Activated naive CD4-positive, alpha-beta T cell treated with anti-CD3 and anti-CD28 coated beads for 36 hours (primary cell): Measurements from ENCODE around the gene ELP1. TPM values are rescaled to one million over a fixed set of nuclear protein-coding genes. Genes with fewer than 3 reads are reported as not detected.

ENCODE experiments used
- CTCF ChIA-PET: fragments of 350-600 bp; sonication (Branson Sonifier 250); formaldehyde crosslinking; loops from one replicate; lab custom pipeline; 2021; ENCODE audit warnings: antibody characterized with exemption; lab: Charles Lee
- DNase-seq: peaks from one replicate; pipeline ENCODE4 v3.0.0-alpha.2; 2020
- H3K27ac Mint-ChIP-seq: one replicate; pipeline ENCODE4 v1.8.0; 2021; ENCODE audit warnings: mild to moderate bottlenecking, mixed read lengths
- H3K27me3 Mint-ChIP-seq: one replicate; pipeline ENCODE4 v1.8.0; 2021; ENCODE audit warnings: low read depth, mixed read lengths
- H3K36me3 Mint-ChIP-seq: one replicate; pipeline ENCODE4 v1.8.0; 2021; ENCODE audit warnings: low read depth, mixed read lengths
- H3K4me1 Mint-ChIP-seq: one replicate; pipeline ENCODE4 v1.8.0; 2021; ENCODE audit warnings: low read depth, mixed read lengths
- H3K4me3 Mint-ChIP-seq: one replicate; pipeline ENCODE4 v1.8.0; 2021; ENCODE audit warnings: mild to moderate bottlenecking, moderate library complexity, mixed read lengths
- H3K9me3 Mint-ChIP-seq: one replicate; pipeline ENCODE4 v1.8.0; 2021; ENCODE audit warnings: mixed read lengths
- intact Hi-C: fragments of 100-400 bp; cut with micrococcal nuclease; formaldehyde crosslinking; loops from one replicate; pipeline ENCODE4 v1.15.1; 2023
- total RNA-seq, 2 experiments: library from RNA; stranded (reverse); gene quantifications; one replicate each; pipeline ENCODE4 v1.2.3, GENCODE V29; 2021

Gene ELP1
- total RNA-seq, 2 experiments from 2014 or later: 22.3 to 27.3 TPM

DNA sequence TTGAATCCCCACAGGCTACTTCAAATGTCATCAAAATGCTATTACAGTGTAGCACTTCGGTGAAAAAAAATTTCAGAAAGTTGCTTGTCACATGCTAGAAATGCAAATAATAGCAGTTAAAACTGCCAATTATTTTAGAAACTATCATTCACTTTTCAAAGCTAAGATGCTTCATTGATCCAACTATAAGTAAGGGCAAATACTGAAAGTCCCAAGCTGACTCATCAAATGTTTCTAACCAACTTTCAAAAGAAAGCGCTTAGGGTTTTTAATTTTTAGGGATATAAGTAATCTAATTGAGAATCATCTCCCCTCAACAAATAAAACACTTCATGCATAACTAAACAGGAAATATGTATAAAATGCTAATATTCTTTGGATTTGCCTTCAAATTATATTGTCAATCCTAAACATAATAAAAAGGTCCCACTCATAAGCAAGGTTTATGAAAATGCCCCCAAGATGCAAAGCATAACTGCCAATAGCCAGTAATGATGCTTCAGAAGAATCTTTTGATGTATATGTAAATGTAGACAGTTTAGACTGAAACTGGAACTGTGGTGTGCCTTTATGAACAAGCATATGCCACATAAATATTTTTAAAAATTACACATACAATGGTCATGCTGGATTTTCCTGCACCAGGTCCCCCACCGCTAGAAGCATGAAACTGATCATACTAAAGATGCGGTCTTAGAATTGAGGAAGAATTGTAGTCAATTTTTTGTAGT, 59.7 kb downstream of the ELP1 start:
- intact Hi-C loops: no loop called here
- peaks cover 69% of the 10 kb centered on the region for H3K36me3 Mint-ChIP-seq
- DNase-seq: no peak
- H3K27ac Mint-ChIP-seq: no peak overlapping the region
- no peak overlapping the region for H3K4me3 Mint-ChIP-seq
- H3K27me3 Mint-ChIP-seq: no peaks in the 10 kb centered on the region
- CTCF ChIA-PET: no interaction called here
- no peaks in the 10 kb centered on the region for H3K9me3 Mint-ChIP-seq
- H3K4me1 Mint-ChIP-seq: peaks cover 6% of the 10 kb centered on the region

DNA sequence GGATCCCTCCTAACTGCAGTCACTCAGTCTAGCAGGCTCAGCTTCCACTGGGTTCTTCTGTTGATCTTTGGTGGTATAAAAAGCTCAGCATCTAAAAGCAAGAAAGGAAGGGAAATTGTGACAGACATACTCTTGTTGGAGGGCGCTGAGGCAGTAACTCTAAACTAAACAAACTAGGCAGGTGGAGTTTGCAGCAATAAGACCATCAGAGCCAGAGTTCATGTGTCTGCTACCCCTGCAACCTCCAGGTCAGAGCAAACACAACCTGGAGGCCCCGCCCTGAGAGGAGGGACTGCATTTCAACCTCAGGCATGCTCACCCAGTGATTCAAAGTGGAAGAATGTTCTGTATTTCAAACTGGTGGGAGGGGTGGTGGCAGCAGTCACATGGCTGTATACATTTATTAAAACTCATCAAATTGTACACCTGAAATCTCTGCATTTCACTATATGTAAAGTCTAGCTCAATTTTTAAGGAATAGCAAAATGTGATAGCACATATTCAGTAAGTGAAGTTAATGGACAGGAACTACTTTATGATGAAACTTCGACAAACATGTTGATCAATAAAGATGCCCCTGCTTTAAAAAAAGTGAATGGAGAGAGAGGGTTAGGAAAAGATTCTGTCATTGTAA, 64.7 kb downstream of the ELP1 start:
- intact Hi-C loops: no loop called here
- Mint-ChIP-seq H3K27ac (no peak overlapping the region), H3K4me1 (peaks cover under 1% of the 10 kb centered on the region), H3K27me3 (no peaks in the 10 kb centered on the region), H3K4me3 (no peak overlapping the region), H3K9me3 (no peaks in the 10 kb centered on the region), H3K36me3 (peaks cover 54% of the 10 kb centered on the region)
- no peak for DNase-seq
- CTCF ChIA-PET: no interaction called here

DNA sequence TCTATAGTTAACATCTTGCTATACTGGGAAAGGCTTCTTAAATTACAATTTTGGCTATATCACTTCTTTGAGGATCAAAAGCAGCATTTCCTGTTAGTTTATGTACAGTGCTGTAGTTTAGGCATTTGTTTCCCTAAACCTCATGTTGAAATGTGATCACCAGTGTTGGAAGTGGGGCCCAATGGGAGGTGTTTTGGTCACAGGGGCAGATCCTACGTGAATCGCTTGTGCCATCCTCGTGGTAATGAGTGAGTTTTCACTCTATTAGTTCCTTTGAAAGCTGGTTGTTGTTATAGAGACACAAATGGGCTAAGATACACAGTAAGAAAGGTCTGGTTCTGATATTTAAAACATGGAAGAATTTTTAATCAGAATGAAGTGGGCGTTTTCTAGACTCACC, 66.1 kb downstream of the ELP1 start:
- Mint-ChIP-seq H3K4me3 (no peak overlapping the region), H3K9me3 (no peaks in the 10 kb centered on the region), H3K36me3 (peaks cover 44% of the 10 kb centered on the region), H3K27ac (no peak overlapping the region), H3K27me3 (no peaks in the 10 kb centered on the region), H3K4me1 (no peaks in the 10 kb centered on the region)
- intact Hi-C loops: no loop called here
- CTCF ChIA-PET: no interaction called here
- DNase-seq: no peak

DNA sequence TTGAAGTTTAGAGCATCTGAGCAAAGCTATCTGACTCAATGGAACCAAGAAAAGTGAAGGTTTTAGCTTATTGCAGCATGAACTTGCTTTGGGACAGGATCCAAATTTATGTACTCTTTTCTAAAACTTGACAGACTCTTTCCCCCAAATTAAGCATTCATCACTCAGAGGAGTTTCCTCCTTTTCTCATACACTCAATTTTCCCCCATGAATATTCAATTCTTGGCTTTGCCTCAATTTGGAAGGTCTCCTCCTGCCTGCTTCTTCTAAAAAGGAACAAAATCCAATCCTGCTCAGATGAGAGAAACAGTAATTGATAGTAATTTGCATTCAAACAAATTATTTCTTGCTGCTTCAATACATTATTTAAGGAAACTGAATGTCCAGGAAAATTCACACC, 66.8 kb downstream of the ELP1 start:
- CTCF ChIA-PET: no interaction called here
- Mint-ChIP-seq H3K27ac (no peak overlapping the region), H3K4me3 (no peak overlapping the region), H3K4me1 (no peaks in the 10 kb centered on the region), H3K27me3 (no peaks in the 10 kb centered on the region), H3K36me3 (peaks cover 39% of the 10 kb centered on the region), H3K9me3 (no peaks in the 10 kb centered on the region)
- intact Hi-C loops: no loop called here
- no peak for DNase-seq

DNA sequence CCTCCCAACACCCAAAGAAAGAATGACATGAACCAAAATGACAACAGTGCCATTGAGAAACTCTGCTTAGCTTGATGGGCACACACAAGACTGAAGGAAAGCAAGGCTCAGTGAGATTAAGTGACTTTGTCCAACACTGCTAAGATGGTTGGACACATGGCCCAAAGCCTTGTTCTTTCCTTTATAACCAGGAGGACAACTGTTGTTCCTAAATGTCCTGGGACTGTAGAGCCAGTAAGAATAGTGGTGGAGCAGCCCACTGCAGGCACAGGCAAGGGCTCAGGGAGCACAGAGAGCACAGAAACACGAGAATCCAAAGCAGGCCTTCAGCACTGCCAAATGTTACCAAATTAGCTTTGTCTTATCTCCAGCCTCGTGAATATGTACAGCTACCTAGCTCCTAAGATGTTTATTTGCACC, 67.9 kb downstream of the ELP1 start:
- Mint-ChIP-seq H3K9me3 (no peaks in the 10 kb centered on the region), H3K27ac (no peak overlapping the region), H3K4me1 (no peaks in the 10 kb centered on the region), H3K4me3 (no peak overlapping the region), H3K36me3 (peaks cover 30% of the 10 kb centered on the region), H3K27me3 (no peaks in the 10 kb centered on the region)
- intact Hi-C loops: no loop called here
- CTCF ChIA-PET: no interaction called here
- DNase-seq: no peak

DNA sequence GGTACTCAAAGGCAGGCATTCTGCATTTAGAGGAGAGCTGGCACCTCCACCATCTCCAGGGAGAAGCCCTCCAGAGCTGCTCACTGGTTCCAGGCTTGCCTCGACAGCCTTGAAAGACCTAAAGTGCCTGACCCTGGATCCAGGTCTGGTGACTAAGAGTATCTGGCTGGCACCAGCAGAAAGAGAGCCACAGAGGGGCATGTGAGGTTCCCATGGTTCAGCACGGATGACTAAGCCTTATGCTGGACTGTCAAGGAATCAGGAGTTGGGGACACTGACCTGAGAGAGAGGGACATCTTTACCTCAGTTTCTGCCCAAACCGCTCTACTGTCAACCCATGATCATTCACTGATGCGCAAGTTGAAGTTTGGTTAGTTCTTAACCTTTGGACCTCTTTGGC, 68.9 kb downstream of the ELP1 start:
- no peaks in the 10 kb centered on the region for H3K27me3 Mint-ChIP-seq
- no peak overlapping the region for H3K27ac Mint-ChIP-seq
- H3K9me3 Mint-ChIP-seq: no peaks in the 10 kb centered on the region
- no peak for DNase-seq
- CTCF ChIA-PET: no interaction called here
- intact Hi-C loops: no loop called here
- H3K4me3 Mint-ChIP-seq: no peak overlapping the region
- peaks cover 23% of the 10 kb centered on the region for H3K36me3 Mint-ChIP-seq
- no peaks in the 10 kb centered on the region for H3K4me1 Mint-ChIP-seq

DNA sequence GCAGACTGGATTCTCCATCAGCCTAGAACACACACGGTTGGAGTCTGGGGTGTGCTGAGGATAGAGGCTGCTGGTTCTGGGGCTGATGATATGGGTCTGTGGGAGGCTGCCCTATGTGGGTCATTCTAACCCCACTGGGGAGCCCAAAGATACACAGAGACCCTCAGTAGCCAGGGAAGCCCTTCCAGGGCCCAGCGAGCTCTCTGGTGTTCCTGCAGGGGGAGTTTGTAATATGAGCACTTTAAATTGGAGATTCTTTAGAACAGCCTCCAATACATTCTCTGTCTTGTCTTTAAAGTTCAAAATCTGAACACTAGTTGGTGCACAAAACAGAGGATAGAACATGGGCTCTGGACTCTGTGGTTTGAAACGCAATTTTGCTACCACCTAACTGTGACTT, 69.5 kb downstream of the ELP1 start:
- intact Hi-C loops: no loop called here
- H3K36me3 Mint-ChIP-seq: peaks cover 21% of the 10 kb centered on the region
- CTCF ChIA-PET: no interaction called here
- no peak overlapping the region for H3K27ac Mint-ChIP-seq
- H3K27me3 Mint-ChIP-seq: no peaks in the 10 kb centered on the region
- no peak overlapping the region for H3K4me3 Mint-ChIP-seq
- DNase-seq: no peak
- no peaks in the 10 kb centered on the region for H3K4me1 Mint-ChIP-seq
- H3K9me3 Mint-ChIP-seq: no peaks in the 10 kb centered on the region

DNA sequence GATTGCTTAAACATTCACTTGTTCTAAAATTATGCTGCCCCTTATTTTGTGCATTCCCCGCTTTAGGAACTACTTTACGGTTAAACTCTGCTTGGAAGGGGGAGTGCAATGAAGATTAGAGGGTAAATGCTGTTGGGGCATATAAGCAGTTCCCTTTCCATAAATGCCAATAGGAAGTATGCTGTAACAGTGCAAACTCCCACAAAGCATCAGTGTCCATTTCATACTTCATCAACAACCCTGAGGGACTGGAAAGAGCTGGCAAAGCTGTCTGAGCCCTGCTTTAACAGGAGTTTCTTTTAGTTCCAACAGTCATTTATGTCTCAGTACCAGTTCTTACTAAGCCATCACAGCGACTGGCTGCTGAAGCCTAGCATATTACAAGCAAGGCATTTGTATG, 70.0 kb downstream of the ELP1 start:
- no peak for DNase-seq
- H3K4me1 Mint-ChIP-seq: no peaks in the 10 kb centered on the region
- H3K27ac Mint-ChIP-seq: no peak overlapping the region
- H3K27me3 Mint-ChIP-seq: no peaks in the 10 kb centered on the region
- H3K4me3 Mint-ChIP-seq: no peak overlapping the region
- no peaks in the 10 kb centered on the region for H3K9me3 Mint-ChIP-seq
- intact Hi-C loops: no loop called here
- CTCF ChIA-PET: no interaction called here
- peaks cover 16% of the 10 kb centered on the region for H3K36me3 Mint-ChIP-seq

DNA sequence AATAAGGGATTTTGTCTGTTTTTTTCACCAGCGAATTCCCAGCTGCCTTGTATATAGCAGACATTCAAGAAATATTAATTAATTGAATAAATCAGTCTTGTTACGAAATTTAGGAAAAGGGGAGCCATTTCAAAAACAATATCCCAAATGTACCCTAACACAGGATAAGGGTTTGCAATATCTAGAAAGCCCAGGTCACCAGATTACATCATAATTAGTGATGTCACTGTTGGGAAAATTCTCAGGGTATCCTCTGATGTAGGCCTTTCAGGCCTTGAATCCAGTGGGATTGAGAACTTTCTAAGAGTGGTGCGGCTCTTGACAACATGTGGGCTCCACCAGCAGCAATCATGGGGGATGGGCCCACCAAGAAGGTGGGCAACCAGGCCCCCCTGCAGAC, 71.9 kb downstream of the ELP1 start, which contains the start of gene ACTL7A:
ACTL7A (plus strand) TSS at position 270 of the 400 bp plus-strand sequence; CDS start at position 327, 57 bp downstream.
- H3K36me3 Mint-ChIP-seq: no peaks in the 10 kb centered on the region
- no peaks in the 10 kb centered on the region for H3K4me1 Mint-ChIP-seq
- H3K4me3 Mint-ChIP-seq: no peak within 1 kb of the TSS
- intact Hi-C loops: loop anchor here (2.0 kb wide), 1 partner anchor 23 kb away; no protein-coding TSS in a partner anchor
- H3K9me3 Mint-ChIP-seq: no peaks in the 10 kb centered on the region
- no peaks in the 10 kb centered on the region for H3K27me3 Mint-ChIP-seq
- CTCF ChIA-PET: no interaction called here
- DNase-seq: no peak
- no peak within 1 kb of the TSS for H3K27ac Mint-ChIP-seq

DNA sequence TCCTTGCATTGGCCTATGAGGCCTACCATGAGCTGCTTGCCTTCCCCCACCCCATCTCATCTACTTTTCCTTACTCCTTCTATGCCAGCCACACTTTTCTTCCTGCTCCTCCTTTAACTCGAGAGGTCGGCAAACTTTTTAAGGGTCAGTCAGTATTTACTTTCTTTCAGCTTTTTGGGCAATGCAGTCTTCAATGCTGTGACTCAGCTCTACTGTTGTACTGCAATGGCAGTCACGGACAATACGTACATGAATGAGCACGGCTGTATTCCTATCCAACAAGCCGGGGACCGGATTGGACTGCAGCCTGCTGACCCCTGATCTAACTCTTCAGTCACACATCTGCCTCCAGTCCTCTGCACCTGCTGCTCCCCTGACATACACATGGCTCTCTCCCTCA, 72.5 kb downstream of the ELP1 start:
- Mint-ChIP-seq H3K4me1 (no peaks in the 10 kb centered on the region), H3K27ac (no peak overlapping the region), H3K27me3 (no peaks in the 10 kb centered on the region), H3K4me3 (no peak overlapping the region), H3K36me3 (no peaks in the 10 kb centered on the region), H3K9me3 (no peaks in the 10 kb centered on the region)
- intact Hi-C loops: loop anchor here (2.0 kb wide), 1 partner anchor 23 kb away; no protein-coding TSS in a partner anchor
- no peak for DNase-seq
- CTCF ChIA-PET: no interaction called here

DNA sequence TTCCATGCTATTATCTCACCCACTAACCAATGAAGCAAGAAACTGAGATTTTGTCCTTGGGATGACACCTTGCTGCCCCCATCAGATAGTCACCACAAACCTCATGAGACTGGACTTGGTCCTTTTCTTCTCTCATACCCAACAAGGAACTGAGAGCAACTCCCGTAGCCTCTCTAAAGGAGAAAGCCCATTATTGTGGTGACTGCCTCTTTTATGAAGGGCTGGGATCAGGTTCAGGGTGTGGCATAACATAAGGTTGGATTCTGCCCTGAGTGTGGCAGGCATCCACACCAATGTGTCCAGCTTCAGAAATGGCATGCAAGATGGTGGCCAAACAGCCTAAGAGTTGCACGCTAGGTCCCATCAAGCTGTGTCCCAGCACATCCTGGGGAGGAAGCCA, 73.2 kb downstream of the ELP1 start:
- CTCF ChIA-PET: no interaction called here
- Mint-ChIP-seq H3K4me1 (no peaks in the 10 kb centered on the region), H3K27ac (no peak overlapping the region), H3K36me3 (no peaks in the 10 kb centered on the region), H3K27me3 (no peaks in the 10 kb centered on the region), H3K4me3 (no peak overlapping the region), H3K9me3 (no peaks in the 10 kb centered on the region)
- intact Hi-C loops: loop anchor here (2.0 kb wide), 1 partner anchor 24 kb away; no protein-coding TSS in a partner anchor
- DNase-seq: no peak

DNA sequence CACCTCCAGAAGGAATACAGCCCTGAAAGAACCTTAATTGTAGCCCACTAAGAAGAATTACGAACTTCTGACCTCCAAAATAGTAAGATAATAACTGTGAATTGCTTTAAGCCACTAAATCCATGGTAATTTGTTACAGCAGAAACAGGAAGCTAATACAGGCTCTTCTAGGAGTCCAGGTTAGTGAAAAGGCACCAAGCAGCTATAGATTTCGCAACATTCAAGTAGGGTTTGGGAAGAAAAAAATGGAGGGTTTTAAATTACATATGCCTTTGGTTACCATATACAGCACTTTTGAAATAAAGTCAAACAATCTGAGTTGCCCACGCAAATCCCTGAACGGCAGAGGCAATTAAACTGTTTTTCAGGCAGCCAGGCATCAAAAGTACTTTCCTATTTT, 73.6 kb downstream of the ELP1 start:
- no peak for DNase-seq
- Mint-ChIP-seq H3K4me3 (no peak overlapping the region), H3K4me1 (no peaks in the 10 kb centered on the region), H3K36me3 (no peaks in the 10 kb centered on the region), H3K27ac (no peak overlapping the region), H3K27me3 (no peaks in the 10 kb centered on the region), H3K9me3 (no peaks in the 10 kb centered on the region)
- intact Hi-C loops: loop anchor here (2.0 kb wide), 1 partner anchor 24 kb away; no protein-coding TSS in a partner anchor
- CTCF ChIA-PET: no interaction called here
